Esophagus muscularis mucosa (tissue), 4 donors: ENCODE data around the gene DNPH1.

Source experiments
- CTCF ChIP-seq, 3 experiments: fragments of 200-600 bp in 2 of 3; fragments of 450-650 bp in 1 of 3; sonication (generic) in 2 of 3; IDR thresholded peaks; one replicate each; pipeline ENCODE4 v1.5.1; 2017 to 2019; ENCODE audit warnings: antibody characterized with exemption in 3 of 3, mild to moderate bottlenecking in 2 of 3, moderate library complexity in 1 of 3
- EP300 ChIP-seq: sonication (generic); formaldehyde crosslinking; IDR thresholded peaks from one replicate; pipeline ENCODE4 v1.6.1; 2017; ENCODE audit warnings: antibody characterized with exemption
- POLR2A ChIP-seq: fragments of 450-650 bp; IDR thresholded peaks from one replicate; pipeline ENCODE4 v1.6.1; 2017; ENCODE audit warnings: antibody characterized with exemption, moderate library complexity, mild to moderate bottlenecking, low read depth
- POLR2AphosphoS5 ChIP-seq, 2 donors: sonication (generic); formaldehyde crosslinking; IDR thresholded peaks; one replicate each; pipeline ENCODE4 v1.6.1; 2017; ENCODE audit warnings: antibody characterized with exemption in 2 of 2

DNA sequence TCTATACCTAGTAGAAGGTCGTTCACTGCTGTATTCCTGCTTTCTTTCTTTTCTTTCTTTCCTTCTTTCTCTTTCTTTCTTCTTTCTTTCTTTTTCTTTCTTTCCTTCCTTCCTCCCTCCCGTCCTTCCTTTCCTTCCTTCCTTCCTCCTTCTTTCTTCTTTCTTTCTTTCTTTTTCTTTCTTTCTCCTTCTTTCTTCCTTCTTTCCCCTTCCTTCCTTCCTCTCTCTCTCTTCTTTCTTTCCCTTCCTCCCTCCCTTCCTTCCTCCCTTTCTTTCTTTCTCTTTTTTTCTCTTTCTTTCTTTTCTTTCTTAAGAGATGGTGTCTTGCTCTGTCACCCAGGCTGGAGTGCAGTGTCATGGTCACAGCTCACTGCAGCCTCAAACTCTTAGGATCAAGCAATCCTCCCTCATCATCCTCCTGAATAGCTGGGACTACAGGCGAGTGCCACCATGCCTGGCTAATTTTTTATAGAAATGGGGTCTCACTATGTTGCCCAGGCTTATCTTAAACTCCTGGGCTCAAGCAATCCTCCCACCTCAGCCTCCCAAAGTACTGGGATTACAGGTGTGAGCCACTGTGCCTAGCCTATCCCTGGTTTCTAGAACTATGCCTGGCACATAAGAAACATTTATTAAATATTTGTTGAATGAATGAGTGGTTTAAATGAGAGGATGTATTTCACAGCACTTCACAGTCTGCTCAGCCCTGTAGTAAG is 2.6 kb upstream of the DNPH1 start:
- no peak for TF ChIP-seq POLR2A
- no peak for TF ChIP-seq EP300
- no peak for TF ChIP-seq CTCF (IDR thresholded peaks at IDR 0.05)
- no peak for TF ChIP-seq POLR2AphosphoS5 (IDR thresholded peaks at IDR 0.05)
